DND-41 (cell line): ENCODE measurements around the gene MDH1.

Source experiments
- ATAC-seq: fragments of 200-7000 bp; cut with Tn5 transposase; 3 replicates; pipeline ENCODE4 v1.9.1; 2021; ENCODE audit warnings: low read depth; ENCODE audit not compliant: insufficient read depth
- DNase-seq: peaks from one replicate; pipeline ENCODE4 v3.0.0-alpha.2; 2020
- H2AFZ ChIP-seq: 2 replicates; pipeline ENCODE4 v1.6.0; 2012; ENCODE audit warnings: low read depth, low read length
- H3K27ac ChIP-seq: 2 replicates; pipeline ENCODE4 v1.5.1; 2012; ENCODE audit warnings: low read length, inconsistent platforms
- H3K27me3 ChIP-seq: fragments of 200-600 bp; sonication (generic); 2 replicates; pipeline ENCODE4 v1.6.0; 2012; ENCODE audit warnings: low read length, mild to moderate bottlenecking, inconsistent platforms; ENCODE audit not compliant: insufficient read depth, poor library complexity
- H3K36me3 ChIP-seq: 2 replicates; pipeline ENCODE4 v1.5.1; 2012; ENCODE audit warnings: low read length, inconsistent platforms; ENCODE audit not compliant: insufficient read depth
- H3K4me1 ChIP-seq: 2 replicates; pipeline ENCODE4 v1.5.1; 2012; ENCODE audit warnings: mild to moderate bottlenecking, low read length; ENCODE audit not compliant: insufficient read depth
- H3K4me2 ChIP-seq: 2 replicates; pipeline ENCODE4 v1.6.0; 2012; ENCODE audit warnings: mild to moderate bottlenecking, moderate library complexity, low read length, inconsistent platforms; ENCODE audit not compliant: insufficient read depth
- H3K4me3 ChIP-seq, 2 experiments: fragments of 200-600 bp in 1 of 2; shearing (Covaris generic) in 1 of 2; 2 replicates each; pipeline ENCODE4 v1.5.1; 2012 to 2016; ENCODE audit warnings: inconsistent platforms in 2 of 2, low read length in 2 of 2, mild to moderate bottlenecking in 2 of 2, low read depth in 1 of 2, moderate library complexity in 1 of 2
- H3K79me2 ChIP-seq: 2 replicates; pipeline ENCODE4 v1.6.0; 2012; ENCODE audit warnings: low read length, inconsistent platforms; ENCODE audit not compliant: insufficient read depth
- H3K9ac ChIP-seq: 2 replicates; pipeline ENCODE4 v1.6.0; 2012; ENCODE audit warnings: low read depth, mild to moderate bottlenecking, inconsistent platforms, low read length, moderate library complexity
- H3K9me3 ChIP-seq: 2 replicates; pipeline ENCODE4 v1.5.1; 2012; ENCODE audit warnings: low read length, moderate library complexity, mild to moderate bottlenecking, inconsistent platforms; ENCODE audit not compliant: insufficient read depth, severe bottlenecking
- H4K20me1 ChIP-seq: 2 replicates; pipeline ENCODE4 v1.6.0; 2012; ENCODE audit warnings: low read length; ENCODE audit not compliant: insufficient read depth
- EZH2 ChIP-seq: IDR thresholded peaks from 3 replicates; pipeline ENCODE4 v1.6.1; 2012; ENCODE audit warnings: borderline replicate concordance, low read depth, mild to moderate bottlenecking, moderate library complexity, low read length, inconsistent platforms; ENCODE audit not compliant: severe bottlenecking
- TF ChIP-seq, protein P1 (sequence below): IDR thresholded peaks from 2 replicates; pipeline ENCODE4 v1.5.1; 2012; ENCODE audit warnings: borderline replicate concordance, low read length, moderate library complexity, mild to moderate bottlenecking; ENCODE audit not compliant: poor library complexity, severe bottlenecking; ENCODE audit errors: extremely low read depth

The MDH1 gene

DNA sequence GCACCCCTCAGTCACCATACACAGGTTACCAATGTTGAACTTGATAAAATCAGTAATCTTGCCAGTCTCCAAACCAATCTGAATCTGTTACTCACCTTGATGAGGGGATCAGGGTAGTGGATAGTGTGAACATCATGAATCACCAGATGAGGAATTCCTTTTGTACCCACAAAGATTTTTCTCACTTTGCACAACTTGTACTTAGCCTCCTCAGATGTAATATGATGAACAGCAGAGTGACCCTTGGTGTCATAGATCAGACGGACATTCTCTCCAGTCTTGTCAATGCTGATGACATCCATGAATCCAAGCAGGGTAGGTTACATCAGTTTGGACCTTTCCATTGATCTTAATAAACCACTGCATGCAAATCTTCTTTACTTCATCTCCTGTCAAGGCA is 54.7 kb downstream of the MDH1 start:
- Histone ChIP-seq H3K79me2 (no peaks in the 10 kb centered on the region), H3K27me3 (no peaks in the 10 kb centered on the region), H4K20me1 (no peaks in the 10 kb centered on the region), H3K9ac (no peak overlapping the region), H3K4me1 (no peaks in the 10 kb centered on the region), H2AFZ (no peak overlapping the region), H3K27ac (no peak overlapping the region), H3K9me3 (no peaks in the 10 kb centered on the region), H3K4me3 (no peak overlapping the region), H3K36me3 (no peaks in the 10 kb centered on the region), H3K4me2 (no peak overlapping the region)
- ATAC-seq (no peak), DNase-seq (no peak)
- no peak for TF ChIP-seq EZH2
- TF ChIP-seq, protein P1, sequence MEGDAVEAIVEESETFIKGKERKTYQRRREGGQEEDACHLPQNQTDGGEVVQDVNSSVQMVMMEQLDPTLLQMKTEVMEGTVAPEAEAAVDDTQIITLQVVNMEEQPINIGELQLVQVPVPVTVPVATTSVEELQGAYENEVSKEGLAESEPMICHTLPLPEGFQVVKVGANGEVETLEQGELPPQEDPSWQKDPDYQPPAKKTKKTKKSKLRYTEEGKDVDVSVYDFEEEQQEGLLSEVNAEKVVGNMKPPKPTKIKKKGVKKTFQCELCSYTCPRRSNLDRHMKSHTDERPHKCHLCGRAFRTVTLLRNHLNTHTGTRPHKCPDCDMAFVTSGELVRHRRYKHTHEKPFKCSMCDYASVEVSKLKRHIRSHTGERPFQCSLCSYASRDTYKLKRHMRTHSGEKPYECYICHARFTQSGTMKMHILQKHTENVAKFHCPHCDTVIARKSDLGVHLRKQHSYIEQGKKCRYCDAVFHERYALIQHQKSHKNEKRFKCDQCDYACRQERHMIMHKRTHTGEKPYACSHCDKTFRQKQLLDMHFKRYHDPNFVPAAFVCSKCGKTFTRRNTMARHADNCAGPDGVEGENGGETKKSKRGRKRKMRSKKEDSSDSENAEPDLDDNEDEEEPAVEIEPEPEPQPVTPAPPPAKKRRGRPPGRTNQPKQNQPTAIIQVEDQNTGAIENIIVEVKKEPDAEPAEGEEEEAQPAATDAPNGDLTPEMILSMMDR, result no peak

DNA sequence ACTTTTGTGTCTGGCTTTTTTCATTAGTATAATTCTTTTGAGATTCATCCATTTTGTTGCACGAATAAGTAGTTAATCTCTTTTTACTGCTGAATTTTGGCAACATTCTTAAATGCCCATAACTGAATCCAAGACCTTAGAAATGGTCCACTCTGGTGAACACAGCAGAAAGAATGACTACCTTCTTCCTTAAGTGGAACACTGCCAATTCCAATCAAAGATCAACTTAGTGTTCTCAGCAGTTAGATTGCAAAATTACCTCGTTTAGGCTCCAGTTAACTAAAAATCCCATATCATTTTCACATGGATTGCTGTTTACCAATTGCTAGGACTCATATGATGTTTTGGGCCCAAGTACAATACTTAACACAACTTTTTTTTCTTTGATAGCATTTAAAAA is 59.9 kb downstream of the MDH1 start:
- no peak overlapping the region for H3K27ac ChIP-seq
- TF ChIP-seq, protein P1, result no peak
- TF ChIP-seq EZH2, result no peak
- H3K9ac ChIP-seq, result no peak overlapping the region
- no peak overlapping the region for H2AFZ ChIP-seq
- no peak overlapping the region for H3K4me3 ChIP-seq
- H3K79me2 ChIP-seq, result no peaks in the 10 kb centered on the region
- H3K9me3 ChIP-seq, result no peaks in the 10 kb centered on the region
- H3K36me3 ChIP-seq, result no peaks in the 10 kb centered on the region
- H3K27me3 ChIP-seq, result no peaks in the 10 kb centered on the region
- no peak overlapping the region for H3K4me2 ChIP-seq
- no peaks in the 10 kb centered on the region for H4K20me1 ChIP-seq
- DNase-seq, result no peak
- no peaks in the 10 kb centered on the region for H3K4me1 ChIP-seq
- no peak for ATAC-seq

DNA sequence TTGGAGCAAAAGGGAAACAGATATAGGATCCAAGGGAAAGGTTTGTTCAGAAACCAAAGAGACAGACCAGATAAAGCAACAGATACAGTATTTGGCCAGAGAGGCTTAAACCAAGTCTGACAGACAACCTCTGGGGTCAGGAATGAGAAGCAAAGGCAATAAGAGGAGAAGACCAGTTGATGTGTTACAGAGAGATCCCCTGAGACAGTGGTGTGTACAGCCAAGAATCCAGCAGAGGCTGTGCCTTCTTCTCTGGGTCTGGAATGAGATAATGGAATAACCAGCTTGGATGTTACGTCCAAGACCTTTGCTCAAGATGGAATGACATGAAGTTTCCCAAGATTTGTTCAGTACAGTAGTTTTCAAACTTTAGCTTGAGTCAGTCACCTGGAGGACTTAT is 61.1 kb downstream of the MDH1 start:
- Histone ChIP-seq H3K27me3 (no peaks in the 10 kb centered on the region), H3K4me3 (no peak overlapping the region), H3K79me2 (no peaks in the 10 kb centered on the region), H4K20me1 (no peaks in the 10 kb centered on the region), H3K4me1 (no peaks in the 10 kb centered on the region), H3K4me2 (no peak overlapping the region), H3K9ac (no peak overlapping the region), H2AFZ (no peak overlapping the region), H3K9me3 (no peaks in the 10 kb centered on the region), H3K36me3 (no peaks in the 10 kb centered on the region), H3K27ac (no peak overlapping the region)
- TF ChIP-seq, protein P1, result no peak
- no peak for TF ChIP-seq EZH2
- DNase-seq (no peak), ATAC-seq (no peak)

DNA sequence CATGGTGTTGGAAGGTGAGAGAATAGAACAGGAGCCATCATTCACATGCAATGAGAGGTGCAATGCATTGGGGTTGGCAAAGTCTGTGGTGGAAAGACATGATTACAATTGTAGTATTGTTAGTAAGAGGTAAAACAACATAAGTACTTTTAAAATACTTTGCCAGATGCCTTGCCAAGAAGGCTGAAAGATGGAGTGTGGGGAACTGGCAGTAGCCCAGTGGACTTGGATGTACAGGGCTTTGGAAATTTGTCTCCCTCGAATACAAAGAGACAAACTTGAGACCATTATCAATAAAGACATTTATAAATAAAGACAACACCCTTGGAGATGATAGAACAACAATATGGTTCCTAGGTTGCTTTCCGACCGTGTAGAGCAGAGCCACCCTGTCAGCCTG is 62.0 kb downstream of the MDH1 start:
- Histone ChIP-seq H3K4me2 (no peak overlapping the region), H3K36me3 (no peaks in the 10 kb centered on the region), H3K9ac (no peak overlapping the region), H3K27me3 (no peaks in the 10 kb centered on the region), H4K20me1 (no peaks in the 10 kb centered on the region), H3K4me3 (no peak overlapping the region), H3K4me1 (no peaks in the 10 kb centered on the region), H3K79me2 (no peaks in the 10 kb centered on the region), H3K27ac (no peak overlapping the region), H3K9me3 (no peaks in the 10 kb centered on the region), H2AFZ (no peak overlapping the region)
- ATAC-seq (no peak), DNase-seq (no peak)
- TF ChIP-seq, protein P1, result no peak
- TF ChIP-seq EZH2, result no peak
